ENCODE measurements around the gene CMIP.

The CMIP gene

GRCh38 chr16:81424771-81425170 is 19.8 kb upstream of the CMIP start:
- no peak overlapping the region for H3K9ac ChIP-seq (ENCODE audit: low read depth, low read length)
- no peaks in the 10 kb centered on the region for H3K9me3 ChIP-seq (ENCODE audit: insufficient read depth, low read depth, low read length)
- H3K36me3 ChIP-seq (ENCODE audit: insufficient read depth, low read depth, low read length), result no peaks in the 10 kb centered on the region
- H3K4me3 ChIP-seq (ENCODE audit: low read length), result no peak overlapping the region
- no peaks in the 10 kb centered on the region for H3K27me3 ChIP-seq (ENCODE audit: insufficient read depth, low read length)
- no peak overlapping the region for H3K27ac ChIP-seq (ENCODE audit: low read length)
- H3K4me1 ChIP-seq (ENCODE audit: insufficient read depth, low read length), result 0 out of 2 replicates have a peak, but pooled peaks cover 3% of the 10 kb centered on the region

GRCh38 chr16:81427219-81427618 is 17.4 kb upstream of the CMIP start:
- Histone ChIP-seq H3K9me3 (ENCODE audit: insufficient read depth, low read depth, low read length) (no peaks in the 10 kb centered on the region), H3K4me1 (ENCODE audit: insufficient read depth, low read length) (0 out of 2 replicates have a peak, but pooled peaks cover 3% of the 10 kb centered on the region), H3K27ac (ENCODE audit: low read length) (no peak overlapping the region), H3K27me3 (ENCODE audit: insufficient read depth, low read length) (no peaks in the 10 kb centered on the region), H3K36me3 (ENCODE audit: insufficient read depth, low read depth, low read length) (no peaks in the 10 kb centered on the region), H3K9ac (ENCODE audit: low read depth, low read length) (no peak overlapping the region), H3K4me3 (ENCODE audit: low read length) (no peak overlapping the region)

- no peak overlapping the region for H3K9ac ChIP-seq (ENCODE audit: low read depth, low read length)
Observed at GRCh38 chr16:81429045-81429521, 15.5 kb upstream of the CMIP start.

GRCh38 chr16:81431554-81432353 is 12.9 kb upstream of the CMIP start:
- no peaks in the 10 kb centered on the region for H3K9me3 ChIP-seq (ENCODE audit: insufficient read depth, low read depth, low read length)
- no peak overlapping the region for H3K9ac ChIP-seq (ENCODE audit: low read depth, low read length)
- no peak overlapping the region for H3K4me3 ChIP-seq (ENCODE audit: low read length)
- no peaks in the 10 kb centered on the region for H3K27me3 ChIP-seq (ENCODE audit: insufficient read depth, low read length)
- H3K4me1 ChIP-seq (ENCODE audit: insufficient read depth, low read length), result 0 out of 2 replicates have a peak, but pooled peaks cover 6% of the 10 kb centered on the region
- H3K36me3 ChIP-seq (ENCODE audit: insufficient read depth, low read depth, low read length), result no peaks in the 10 kb centered on the region
- no peak overlapping the region for H3K27ac ChIP-seq (ENCODE audit: low read length)

More at GRCh38 chr16:81429045-81429521, 15.5 kb upstream of the CMIP start:
- H3K4me3 ChIP-seq (ENCODE audit: low read length), result no peak overlapping the region
- H3K9me3 ChIP-seq (ENCODE audit: insufficient read depth, low read depth, low read length), result no peaks in the 10 kb centered on the region
- no peaks in the 10 kb centered on the region for H3K27me3 ChIP-seq (ENCODE audit: insufficient read depth, low read length)
- no peaks in the 10 kb centered on the region for H3K36me3 ChIP-seq (ENCODE audit: insufficient read depth, low read depth, low read length)
- H3K27ac ChIP-seq (ENCODE audit: low read length), result no peak overlapping the region
- 0 out of 2 replicates have a peak, but pooled peaks cover 6% of the 10 kb centered on the region for H3K4me1 ChIP-seq (ENCODE audit: insufficient read depth, low read length)

DNA sequence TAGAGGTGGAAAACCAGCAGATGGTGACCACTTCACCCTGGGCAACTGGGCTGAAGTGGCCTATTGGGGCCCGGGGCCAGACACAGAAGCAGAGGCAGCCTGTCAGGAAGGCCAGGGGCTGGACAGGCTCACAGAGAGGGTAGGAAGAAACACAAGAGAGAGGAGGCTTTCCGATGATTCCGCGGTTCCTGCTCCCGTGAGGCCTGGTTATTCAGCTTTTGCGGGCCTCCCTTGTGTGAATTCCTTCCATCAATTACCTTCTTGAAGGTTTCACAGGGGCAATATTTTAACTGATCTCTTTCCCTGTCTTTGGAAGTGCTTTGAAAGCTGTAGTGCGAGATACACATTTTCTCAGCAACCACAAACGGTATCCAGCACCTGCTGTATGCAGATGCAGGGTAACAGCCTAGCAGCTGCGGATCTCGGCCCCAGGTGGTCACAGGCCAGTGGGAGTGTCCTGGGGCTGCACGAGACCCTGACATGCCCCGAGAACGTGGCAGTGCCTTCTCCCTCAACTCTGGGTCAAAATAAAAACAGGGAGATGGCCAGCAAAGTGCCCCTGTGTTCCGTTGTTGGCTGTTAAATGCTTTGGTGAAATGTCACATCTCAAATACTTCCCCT is 11.6 kb upstream of the CMIP start:
- H3K9ac ChIP-seq (ENCODE audit: low read depth, low read length), result no peak overlapping the region
- no peaks in the 10 kb centered on the region for H3K9me3 ChIP-seq (ENCODE audit: insufficient read depth, low read depth, low read length)
- H3K4me1 ChIP-seq (ENCODE audit: insufficient read depth, low read length), result 0 out of 2 replicates have a peak, but pooled peaks cover 6% of the 10 kb centered on the region
- no peaks in the 10 kb centered on the region for H3K27me3 ChIP-seq (ENCODE audit: insufficient read depth, low read length)
- no peak overlapping the region for H3K4me3 ChIP-seq (ENCODE audit: low read length)
- no peaks in the 10 kb centered on the region for H3K36me3 ChIP-seq (ENCODE audit: insufficient read depth, low read depth, low read length)
- no peak overlapping the region for H3K27ac ChIP-seq (ENCODE audit: low read length)

DNA sequence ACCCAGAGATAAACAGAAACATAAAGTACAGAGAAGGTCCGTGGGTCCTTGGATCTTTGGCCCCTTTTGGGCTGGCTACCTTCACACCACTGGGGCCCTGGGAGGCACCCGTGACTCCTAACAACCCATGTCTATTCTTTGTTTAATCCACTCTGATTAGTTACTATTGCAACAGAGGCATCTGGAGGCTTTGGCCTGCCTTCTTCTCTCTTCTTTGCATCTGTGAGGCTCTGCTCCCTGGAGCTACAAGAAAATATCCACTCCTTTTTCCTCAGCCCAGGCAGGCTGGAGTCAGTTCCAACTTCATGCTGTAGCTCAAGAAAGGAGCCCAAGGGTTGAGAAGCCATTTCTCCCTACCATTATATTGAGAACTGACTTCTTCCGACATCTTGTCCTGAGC is 9.5 kb upstream of the CMIP start:
- Histone ChIP-seq H3K9me3 (ENCODE audit: insufficient read depth, low read depth, low read length) (no peaks in the 10 kb centered on the region), H3K27me3 (ENCODE audit: insufficient read depth, low read length) (no peaks in the 10 kb centered on the region), H3K4me1 (ENCODE audit: insufficient read depth, low read length) (0 out of 2 replicates have a peak, but pooled peaks cover 3% of the 10 kb centered on the region), H3K4me3 (ENCODE audit: low read length) (no peak overlapping the region), H3K9ac (ENCODE audit: low read depth, low read length) (no peak overlapping the region), H3K27ac (ENCODE audit: low read length) (no peak overlapping the region), H3K36me3 (ENCODE audit: insufficient read depth, low read depth, low read length) (no peaks in the 10 kb centered on the region)

DNA sequence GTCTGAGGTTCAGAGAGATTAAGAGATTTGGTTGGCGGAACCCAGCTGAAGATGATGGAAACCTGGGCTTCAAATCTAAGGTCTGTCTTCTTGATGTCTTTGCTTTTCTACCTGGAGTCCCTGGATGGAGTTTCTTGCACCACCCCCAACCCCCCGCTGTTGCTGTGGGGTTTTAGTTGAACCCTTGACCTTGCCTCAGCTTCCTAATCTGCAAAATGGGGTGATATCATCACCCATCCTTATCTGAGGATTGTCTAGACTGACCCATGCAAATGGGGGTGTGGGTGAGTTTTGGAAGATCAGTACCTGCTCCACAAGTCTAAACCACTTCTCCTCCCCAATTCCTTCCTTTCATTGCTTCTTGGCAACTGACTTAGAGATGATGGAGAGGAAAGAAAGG is 9.0 kb upstream of the CMIP start:
- H3K36me3 ChIP-seq (ENCODE audit: insufficient read depth, low read depth, low read length), result no peaks in the 10 kb centered on the region
- H3K9ac ChIP-seq (ENCODE audit: low read depth, low read length), result no peak overlapping the region
- H3K27me3 ChIP-seq (ENCODE audit: insufficient read depth, low read length), result no peaks in the 10 kb centered on the region
- no peaks in the 10 kb centered on the region for H3K9me3 ChIP-seq (ENCODE audit: insufficient read depth, low read depth, low read length)
- H3K27ac ChIP-seq (ENCODE audit: low read length), result no peak overlapping the region
- H3K4me1 ChIP-seq (ENCODE audit: insufficient read depth, low read length), result 0 out of 2 replicates have a peak, but pooled peaks cover 3% of the 10 kb centered on the region
- no peak overlapping the region for H3K4me3 ChIP-seq (ENCODE audit: low read length)

DNA sequence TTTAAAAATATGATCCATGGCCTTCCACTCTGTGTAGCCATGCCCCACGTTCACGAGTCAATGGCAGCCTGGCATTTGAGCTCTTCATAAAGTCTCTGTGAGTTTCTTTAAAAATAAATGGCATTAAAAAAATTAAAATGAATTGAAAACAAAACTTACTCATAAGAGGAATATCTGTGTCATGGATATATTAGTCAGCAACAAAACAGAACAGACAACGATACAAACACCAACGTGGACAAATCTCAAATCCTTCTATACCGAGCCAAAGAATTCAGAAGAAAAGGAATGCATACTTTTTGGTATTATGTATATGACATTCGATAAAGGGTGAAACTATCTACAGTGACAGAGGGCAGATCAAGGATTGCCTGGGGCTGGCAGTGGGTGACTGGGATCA is 8.2 kb upstream of the CMIP start:
- no peaks in the 10 kb centered on the region for H3K27me3 ChIP-seq (ENCODE audit: insufficient read depth, low read length)
- H3K4me1 ChIP-seq (ENCODE audit: insufficient read depth, low read length), result 0 out of 2 replicates have a peak, but pooled peaks cover 3% of the 10 kb centered on the region
- no peaks in the 10 kb centered on the region for H3K9me3 ChIP-seq (ENCODE audit: insufficient read depth, low read depth, low read length)
- H3K36me3 ChIP-seq (ENCODE audit: insufficient read depth, low read depth, low read length), result no peaks in the 10 kb centered on the region
- H3K9ac ChIP-seq (ENCODE audit: low read depth, low read length), result no peak overlapping the region
- no peak overlapping the region for H3K27ac ChIP-seq (ENCODE audit: low read length)
- H3K4me3 ChIP-seq (ENCODE audit: low read length), result no peak overlapping the region

DNA sequence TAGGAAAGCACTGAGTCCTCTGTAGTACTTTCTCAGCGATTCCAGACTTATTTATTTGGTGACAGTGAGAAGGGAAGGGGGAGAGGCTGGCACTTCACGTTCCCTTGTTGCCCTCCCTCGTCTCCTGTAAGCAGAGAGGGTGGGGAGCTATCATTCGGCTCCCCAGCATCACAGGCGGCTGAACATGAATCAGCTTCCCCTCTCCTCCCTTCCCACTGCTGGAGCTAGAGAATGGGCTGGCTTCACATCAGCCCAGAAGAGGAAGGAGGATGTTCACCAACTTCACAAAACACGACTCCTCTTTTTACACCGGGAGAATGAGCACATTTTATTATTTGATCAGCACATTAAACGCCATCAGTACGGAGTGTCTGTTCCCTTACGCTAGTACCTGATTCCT is 6.7 kb upstream of the CMIP start:
- Histone ChIP-seq H3K27ac (ENCODE audit: low read length) (no peak overlapping the region), H3K9me3 (ENCODE audit: insufficient read depth, low read depth, low read length) (no peaks in the 10 kb centered on the region), H3K9ac (ENCODE audit: low read depth, low read length) (no peak overlapping the region), H3K36me3 (ENCODE audit: insufficient read depth, low read depth, low read length) (no peaks in the 10 kb centered on the region), H3K27me3 (ENCODE audit: insufficient read depth, low read length) (peaks cover 12% of the 10 kb centered on the region), H3K4me1 (ENCODE audit: insufficient read depth, low read length) (0 out of 2 replicates have a peak, but pooled peaks cover 2% of the 10 kb centered on the region), H3K4me3 (ENCODE audit: low read length) (no peak overlapping the region)

DNA sequence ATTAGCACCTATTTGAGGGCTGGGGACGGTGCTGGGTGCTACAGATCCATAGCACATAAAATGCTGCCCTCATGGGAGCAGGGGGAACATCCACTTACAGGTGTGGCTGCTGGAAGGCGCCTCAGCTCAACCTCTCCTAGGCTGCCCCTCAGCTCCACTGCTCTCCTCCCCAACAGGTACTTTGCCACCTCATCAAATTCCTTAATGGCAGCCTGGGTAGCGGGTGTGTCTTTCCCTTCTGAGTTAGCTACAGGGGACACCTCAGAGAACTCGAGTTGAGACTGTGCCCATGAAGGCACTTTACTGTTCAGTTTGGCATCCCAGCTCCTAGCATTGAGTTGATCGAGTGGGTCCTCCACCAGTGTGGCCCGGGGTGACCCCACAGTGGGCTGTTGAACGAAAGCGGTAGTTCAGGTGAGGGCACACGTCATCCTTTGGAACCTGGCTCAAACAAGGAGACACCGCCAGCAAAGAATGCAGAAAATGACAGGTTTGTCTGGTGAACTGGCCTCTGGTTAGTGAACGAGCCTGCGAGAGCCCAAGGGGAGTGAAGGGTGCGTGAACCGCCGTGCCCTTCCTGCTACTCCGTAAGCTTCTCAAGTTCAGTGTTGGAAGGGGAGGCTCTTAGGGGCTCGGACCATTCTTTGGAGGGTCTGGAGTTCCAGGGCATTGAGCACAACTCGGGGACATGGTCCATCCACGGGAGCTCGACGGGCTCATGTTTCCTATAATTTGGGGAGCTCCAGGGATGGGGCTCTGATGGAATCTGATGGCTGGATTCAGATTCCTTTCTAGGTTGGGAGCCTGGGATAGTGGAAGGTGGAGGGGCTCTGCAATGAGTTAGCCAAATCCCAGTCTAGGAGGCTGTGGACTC is 3.5 kb upstream of the CMIP start:
- Histone ChIP-seq H3K4me1 (ENCODE audit: insufficient read depth, low read length) (no peaks in the 10 kb centered on the region), H3K27ac (ENCODE audit: low read length) (no peak overlapping the region), H3K9ac (ENCODE audit: low read depth, low read length) (no peak overlapping the region)

DNA sequence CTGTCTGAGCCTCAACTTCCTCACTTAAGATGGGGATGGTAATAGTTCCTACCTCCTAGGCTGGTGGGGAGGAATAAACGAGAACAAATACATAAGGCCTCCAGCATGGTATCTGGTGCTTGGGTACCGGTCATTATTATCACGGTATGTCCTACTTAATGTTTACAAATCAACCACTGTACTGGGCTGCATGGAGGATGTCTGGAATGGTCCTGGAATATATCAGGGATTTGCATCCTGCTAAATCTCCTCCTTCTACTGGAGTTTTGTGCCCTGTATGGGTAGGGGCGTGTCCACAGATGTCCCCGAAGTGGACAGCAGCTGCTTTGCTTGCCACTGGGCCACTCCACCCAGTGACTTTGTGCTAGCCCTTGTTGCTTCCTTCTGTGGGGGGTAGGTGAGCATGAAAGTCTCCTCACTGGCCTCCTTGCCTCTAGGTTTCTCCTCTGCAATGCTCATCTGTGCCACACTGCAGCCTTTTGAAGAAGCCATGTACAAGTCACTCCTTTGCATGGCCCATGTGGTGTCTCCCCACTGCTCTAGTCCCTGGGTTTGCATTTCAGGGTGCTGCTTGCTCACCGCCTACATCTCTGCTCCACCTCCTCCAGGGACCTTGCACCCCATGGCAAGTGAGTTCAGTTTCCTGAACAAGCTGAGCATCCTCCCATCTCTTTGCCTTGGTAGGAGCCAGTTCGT is 2.2 kb upstream of the CMIP start:
- Histone ChIP-seq H3K4me1 (ENCODE audit: insufficient read depth, low read length) (peaks cover 8% of the 10 kb centered on the region), H3K4me3 (ENCODE audit: low read length) (no peak overlapping the region), H3K27ac (ENCODE audit: low read length) (no peak overlapping the region), H3K9me3 (ENCODE audit: insufficient read depth, low read depth, low read length) (no peaks in the 10 kb centered on the region), H3K36me3 (ENCODE audit: insufficient read depth, low read depth, low read length) (no peaks in the 10 kb centered on the region), H3K27me3 (ENCODE audit: insufficient read depth, low read length) (peaks cover 24% of the 10 kb centered on the region), H3K9ac (ENCODE audit: low read depth, low read length) (no peak overlapping the region)

More for the DNA sequence above, 3.5 kb upstream of the CMIP start:
- Histone ChIP-seq H3K36me3 (ENCODE audit: insufficient read depth, low read depth, low read length) (no peaks in the 10 kb centered on the region), H3K4me3 (ENCODE audit: low read length) (no peak overlapping the region), H3K27me3 (ENCODE audit: insufficient read depth, low read length) (peaks cover 24% of the 10 kb centered on the region), H3K9me3 (ENCODE audit: insufficient read depth, low read depth, low read length) (no peaks in the 10 kb centered on the region)
